HCT116 (cell line): Measurements from ENCODE around the gene RACK1. TPM values are rescaled to one million over a fixed set of nuclear protein-coding genes. Genes with fewer than 3 reads are reported as not detected.

Experiments used
- ATAC-seq: fragments of 200-7000 bp; cut with Tn5 transposase; 2 replicates; pipeline ENCODE4 v1.9.1; 2020; ENCODE audit warnings: mild to moderate bottlenecking, moderate library complexity
- BruUV-seq: library from RNA; stranded (reverse); fragments of 400-500 nt; replicated peaks from 2 replicates; lab custom pipeline; 2021; lab: Mats Ljungman, UMichigan
- CTCF ChIA-PET: fragments of 300-600 bp; sonication (Branson Sonifier 250); formaldehyde crosslinking; loops from one replicate; lab custom pipeline; 2021; ENCODE audit warnings: antibody characterized with exemption; lab: Charles Lee
- POLR2A ChIA-PET: fragments of 300-600, 350-600 bp; sonication (Branson Sonifier 250); formaldehyde crosslinking; loops from one replicate; lab custom pipeline; 2021; ENCODE audit warnings: antibody characterized with exemption; lab: Charles Lee
- RAD21 ChIA-PET, 2 experiments: fragments of 300-600 bp; sonication (Branson Sonifier 250); formaldehyde crosslinking; loops; one replicate each; lab custom pipeline; 2023; ENCODE audit warnings: low total read pairs in 2 of 2; ENCODE audit not compliant: uncharacterized antibody in 2 of 2, unreplicated experiment in 2 of 2, low non-redundant PET in 1 of 2; lab: Charles Lee
- DNase-seq: peaks from one replicate; pipeline ENCODE4 v3.0.0-alpha.2; 2010; ENCODE audit warnings: low read depth, low spot score
- H2AFZ ChIP-seq: fragments of 200-600 bp; shearing (Covaris generic), sonication (generic); 2 replicates; pipeline ENCODE4 v1.6.1; 2017; ENCODE audit warnings: low read depth, mixed run types, mixed read lengths, antibody characterized with exemption, low read length; ENCODE audit not compliant: poor library complexity, severe bottlenecking
- H3K27ac ChIP-seq: 2 replicates; pipeline ENCODE4 v1.5.1; 2012; ENCODE audit warnings: low read depth, low read length
- H3K27me3 ChIP-seq: fragments of 200-600 bp; sonication (generic); 2 replicates; pipeline ENCODE4 v1.6.1; 2016; ENCODE audit warnings: mixed run types, low read length, mixed read lengths; ENCODE audit not compliant: insufficient read depth
- H3K36me3 ChIP-seq, 2 experiments: fragments of 200-500 bp in 1 of 2; fragments of 200-600 bp in 1 of 2; sonication (Bioruptor generic) in 1 of 2; sonication (generic) in 1 of 2; 2 replicates each; pipeline versions ENCODE4 v1.5.1 to v1.6.1; 2014 to 2016; ENCODE audit warnings: low read length in 2 of 2, inconsistent platforms in 1 of 2, mixed read lengths in 1 of 2, mixed run types in 1 of 2; ENCODE audit not compliant: insufficient read depth in 2 of 2, control insufficient read depth in 1 of 2
- H3K4me1 ChIP-seq, 2 experiments: fragments of 200-600 bp in 1 of 2; sonication (generic) in 1 of 2; 2 replicates each; pipeline versions ENCODE4 v1.5.1 to v1.6.1; 2012 to 2017; ENCODE audit warnings: low read length in 2 of 2, inconsistent platforms in 1 of 2, mild to moderate bottlenecking in 1 of 2, mixed read lengths in 1 of 2, mixed run types in 1 of 2, moderate library complexity in 1 of 2; ENCODE audit not compliant: insufficient read depth in 2 of 2, control insufficient read depth in 1 of 2
- H3K4me2 ChIP-seq: fragments of 200-600 bp; sonication (generic); 2 replicates; pipeline ENCODE4 v1.6.1; 2017; ENCODE audit warnings: mixed run types, low read length, mixed read lengths
- H3K4me3 ChIP-seq, 2 experiments: fragments of 200-600 bp in 1 of 2; sonication (generic) in 1 of 2; replicated peaks in 1 of 2; 2 replicates each; pipeline ENCODE4 v1.5.1; 2011 to 2016; ENCODE audit warnings: low read length in 2 of 2, control low read depth in 1 of 2, low read depth in 1 of 2, mild to moderate bottlenecking in 1 of 2, mixed read lengths in 1 of 2, mixed run types in 1 of 2
- H3K79me2 ChIP-seq: fragments of 200-600 bp; sonication (generic); 2 replicates; pipeline ENCODE4 v1.6.1; 2017; ENCODE audit warnings: mild to moderate bottlenecking, mixed run types, low read length, moderate library complexity, mixed read lengths; ENCODE audit not compliant: insufficient read depth
- H3K9ac ChIP-seq: fragments of 200-600 bp; sonication (generic); 2 replicates; pipeline ENCODE4 v1.6.1; 2016; ENCODE audit warnings: low read length, mixed read lengths
- H3K9me2 ChIP-seq: fragments of 200-600 bp; sonication (generic), shearing (Covaris generic); 2 replicates; pipeline ENCODE4 v1.6.1; 2017; ENCODE audit warnings: mixed run types, mild to moderate bottlenecking, moderate library complexity; ENCODE audit not compliant: insufficient read depth
- H3K9me3 ChIP-seq, 2 experiments: fragments of 200-500 bp in 1 of 2; fragments of 200-600 bp in 1 of 2; sonication (Bioruptor generic) in 1 of 2; sonication (generic) in 1 of 2; 2 replicates each; pipeline ENCODE4 v1.6.1; 2014 to 2017; ENCODE audit warnings: low read length in 2 of 2, mixed read lengths in 2 of 2, inconsistent platforms in 1 of 2, low read depth in 1 of 2, mild to moderate bottlenecking in 1 of 2, mixed run types in 1 of 2, moderate library complexity in 1 of 2; ENCODE audit not compliant: control insufficient read depth in 1 of 2, insufficient read depth in 1 of 2
- H4K20me1 ChIP-seq: fragments of 200-600 bp; sonication (generic), shearing (Covaris generic); 2 replicates; pipeline ENCODE4 v1.6.1; 2017; ENCODE audit warnings: mixed run types, mild to moderate bottlenecking, moderate library complexity; ENCODE audit not compliant: insufficient read depth
- EGR1 ChIP-seq: IDR thresholded peaks from 2 replicates; pipeline ENCODE4 v1.6.1; 2012; ENCODE audit warnings: low read depth
- EZH2 ChIP-seq: fragments of 200-600 bp; sonication (generic); IDR thresholded peaks from 2 replicates; pipeline ENCODE4 v1.6.1; 2017; ENCODE audit warnings: antibody characterized with exemption, mixed run types
- JUND ChIP-seq: IDR thresholded peaks from 2 replicates; pipeline ENCODE4 v1.6.1; 2012
- RAD21 ChIP-seq: IDR thresholded peaks from 2 replicates; pipeline ENCODE4 v1.6.1; 2012; ENCODE audit warnings: low read depth, mild to moderate bottlenecking
- SP1 ChIP-seq: IDR thresholded peaks from 2 replicates; pipeline ENCODE4 v1.6.1; 2012; ENCODE audit warnings: low read depth
- SRF ChIP-seq: IDR thresholded peaks from 2 replicates; pipeline ENCODE4 v1.6.1; 2012; ENCODE audit warnings: low read depth
- TCF7L2 ChIP-seq: IDR thresholded peaks from 2 replicates; pipeline ENCODE4 v1.7.0; 2011; ENCODE audit warnings: borderline replicate concordance, inconsistent platforms; ENCODE audit not compliant: insufficient read depth, insufficient read length; ENCODE audit errors: extremely low read depth
- YY1 ChIP-seq: IDR thresholded peaks from 2 replicates; pipeline ENCODE4 v1.6.1; 2011; ENCODE audit warnings: low read length, low read depth, moderate library complexity, mild to moderate bottlenecking; ENCODE audit not compliant: insufficient replicate concordance; ENCODE audit errors: extremely low read depth
- ZFX ChIP-seq: fragments of 450-650 bp; IDR thresholded peaks from 2 replicates; pipeline ENCODE4 v1.6.1; 2017
- ZNF274 ChIP-seq: fragments of 200-500 bp; sonication (Bioruptor generic); IDR thresholded peaks from 2 replicates; pipeline ENCODE4 v1.6.1; 2014; ENCODE audit warnings: mild to moderate bottlenecking, low read depth, low read length, inconsistent platforms
- intact Hi-C: fragments of 100-400 bp; cut with micrococcal nuclease; formaldehyde crosslinking; loops from 2 replicates; pipeline ENCODE4 v1.10.0; 2022
- total RNA-seq: library from RNA; stranded (reverse); gene quantifications from one replicate; pipeline ENCODE4 v1.2.1, GENCODE V29; 2021; ENCODE audit not compliant: unreplicated experiment
- TF ChIP-seq, protein P1 (sequence below): IDR thresholded peaks from 2 replicates; pipeline ENCODE4 v1.6.1; 2012
- TF ChIP-seq, protein P2 (sequence below): IDR thresholded peaks from 2 replicates; pipeline ENCODE4 v1.6.1; 2012
- TF ChIP-seq, protein P3 (sequence below): IDR thresholded peaks from 2 replicates; pipeline ENCODE4 v1.6.1; 2011; ENCODE audit warnings: mild to moderate bottlenecking, low read length, moderate library complexity; ENCODE audit not compliant: insufficient replicate concordance; ENCODE audit errors: extremely low read depth
- TF ChIP-seq, protein P4 (sequence below): IDR thresholded peaks from 2 replicates; pipeline ENCODE4 v1.6.1; 2012; ENCODE audit warnings: low read depth

The RACK1 gene
- total RNA-seq, 1 experiment from 2014 or later, result 2,432 TPM

DNA sequence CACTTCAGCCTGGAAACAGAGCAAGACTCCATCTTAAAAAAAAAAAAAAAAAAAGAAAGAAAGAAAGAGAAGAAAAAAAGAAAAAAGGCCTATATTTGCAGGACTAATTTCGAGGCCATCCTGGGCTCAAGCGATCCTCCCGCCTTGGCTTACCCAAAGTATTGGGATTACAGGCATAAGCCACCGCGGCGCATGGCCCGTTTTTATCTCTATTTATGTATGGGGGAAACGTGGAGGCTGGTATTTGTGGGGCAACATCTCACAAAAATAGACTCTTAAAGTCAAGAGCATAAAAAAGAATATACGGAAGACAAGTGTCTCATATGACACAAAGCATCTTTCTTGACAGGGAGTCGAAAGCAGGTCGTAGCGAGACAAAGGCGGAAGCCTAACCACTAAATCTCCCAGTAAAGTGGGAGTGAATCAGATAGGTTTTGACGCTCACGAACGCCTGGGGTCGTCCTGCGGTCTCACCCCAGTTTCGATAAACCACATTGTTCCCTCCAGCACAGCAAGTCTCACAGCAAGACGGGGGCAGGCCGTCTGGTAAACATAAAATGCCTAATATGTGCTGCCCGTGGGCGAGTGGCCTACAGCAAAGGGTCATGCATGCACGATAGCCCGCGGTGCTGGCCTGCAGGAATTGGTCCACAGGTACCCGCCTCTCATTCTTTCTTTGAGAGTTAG, 22.5 kb downstream of the RACK1 start:
- Histone ChIP-seq H3K4me2 (peak overlapping the region; percentile 100), H3K4me1 (peaks cover 22 to 49% of the 10 kb centered on the region in 2 experiments), H3K4me3 (no peak overlapping the region), H3K9me2 (no peaks in the 10 kb centered on the region), H3K79me2 (peaks cover 24% of the 10 kb centered on the region), H4K20me1 (no peaks in the 10 kb centered on the region), H3K9ac (peak overlapping the region; percentile 88; the same call in 1 of the 2 replicates), H3K27ac (peak overlapping the region; percentile 92), H3K27me3 (no peaks in the 10 kb centered on the region), H3K36me3 (peaks cover 0 to under 1% of the 10 kb centered on the region in 2 experiments; a peak in 1 of 4 replicates), H3K9me3 (no peaks in the 10 kb centered on the region), H2AFZ (no peak overlapping the region)
- ATAC-seq (no peak), DNase-seq (no peak)
- POLR2A ChIA-PET, result interaction anchor here (1.1 to 2.8 kb wide), 5 partner anchors 14 to 48 kb away, joined by 3 to 22 read pairs (median 4); partner anchors contain the start of gene TRIM7
- intact Hi-C loops, result loop anchor here (5.0 kb wide), 1 partner anchor 49 kb away; no protein-coding TSS in a partner anchor
- RAD21 ChIA-PET, result no interaction called here
- no TSS peak for BruUV-seq
- CTCF ChIA-PET, result no interaction called here
- no peak for TF ChIP-seq JUND
- no peak for TF ChIP-seq SP1
- no peak for TF ChIP-seq RAD21
- TF ChIP-seq SRF, result no peak

DNA sequence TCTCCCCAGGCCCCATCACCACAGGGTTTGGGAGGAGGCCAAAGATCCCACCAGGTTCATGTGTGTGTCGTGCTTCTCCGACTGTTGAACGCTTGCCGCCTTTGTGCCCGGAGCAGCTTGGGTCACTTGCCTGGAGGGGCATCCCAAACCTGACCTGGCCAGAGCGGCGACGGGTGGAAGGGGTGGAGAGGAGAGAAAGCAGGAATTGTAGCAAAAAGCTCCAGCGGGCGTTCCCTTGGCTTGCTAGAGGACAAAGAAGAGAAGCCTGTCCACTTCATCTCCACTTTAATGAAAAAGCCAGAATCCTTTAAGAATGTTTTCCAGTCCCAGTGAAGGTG, 23.6 kb downstream of the RACK1 start:
- Histone ChIP-seq H3K79me2 (peaks cover 13% of the 10 kb centered on the region), H2AFZ (no peak overlapping the region), H3K9me2 (no peaks in the 10 kb centered on the region), H3K27me3 (no peaks in the 10 kb centered on the region), H3K36me3 (no peaks in the 10 kb centered on the region; a peak in 1 of 4 replicates), H3K9ac (no peak overlapping the region), H4K20me1 (no peaks in the 10 kb centered on the region), H3K4me2 (no peak overlapping the region), H3K4me1 (peaks cover 22 to 49% of the 10 kb centered on the region in 2 experiments), H3K4me3 (no peak overlapping the region), H3K27ac (no peak overlapping the region; the same call in 1 of the 2 replicates), H3K9me3 (no peaks in the 10 kb centered on the region)
- RAD21 ChIA-PET, result no interaction called here
- CTCF ChIA-PET, result no interaction called here
- POLR2A ChIA-PET, result no interaction called here
- ATAC-seq (no peak), DNase-seq (no peak)
- intact Hi-C loops, result loop anchor here (5.0 kb wide), 1 partner anchor 48 kb away; no protein-coding TSS in a partner anchor
- BruUV-seq, result no TSS peak
- TF ChIP-seq SRF (no peak), YY1 (no peak), EZH2 (no peak), TCF7L2 (no peak), ZFX (no peak), ZNF274 (no peak), EGR1 (no peak)
- TF ChIP-seq, protein P1, sequence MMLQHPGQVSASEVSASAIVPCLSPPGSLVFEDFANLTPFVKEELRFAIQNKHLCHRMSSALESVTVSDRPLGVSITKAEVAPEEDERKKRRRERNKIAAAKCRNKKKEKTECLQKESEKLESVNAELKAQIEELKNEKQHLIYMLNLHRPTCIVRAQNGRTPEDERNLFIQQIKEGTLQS, result no peak
- TF ChIP-seq, protein P2, sequence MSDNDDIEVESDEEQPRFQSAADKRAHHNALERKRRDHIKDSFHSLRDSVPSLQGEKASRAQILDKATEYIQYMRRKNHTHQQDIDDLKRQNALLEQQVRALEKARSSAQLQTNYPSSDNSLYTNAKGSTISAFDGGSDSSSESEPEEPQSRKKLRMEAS, result no peak
- TF ChIP-seq, protein P3, sequence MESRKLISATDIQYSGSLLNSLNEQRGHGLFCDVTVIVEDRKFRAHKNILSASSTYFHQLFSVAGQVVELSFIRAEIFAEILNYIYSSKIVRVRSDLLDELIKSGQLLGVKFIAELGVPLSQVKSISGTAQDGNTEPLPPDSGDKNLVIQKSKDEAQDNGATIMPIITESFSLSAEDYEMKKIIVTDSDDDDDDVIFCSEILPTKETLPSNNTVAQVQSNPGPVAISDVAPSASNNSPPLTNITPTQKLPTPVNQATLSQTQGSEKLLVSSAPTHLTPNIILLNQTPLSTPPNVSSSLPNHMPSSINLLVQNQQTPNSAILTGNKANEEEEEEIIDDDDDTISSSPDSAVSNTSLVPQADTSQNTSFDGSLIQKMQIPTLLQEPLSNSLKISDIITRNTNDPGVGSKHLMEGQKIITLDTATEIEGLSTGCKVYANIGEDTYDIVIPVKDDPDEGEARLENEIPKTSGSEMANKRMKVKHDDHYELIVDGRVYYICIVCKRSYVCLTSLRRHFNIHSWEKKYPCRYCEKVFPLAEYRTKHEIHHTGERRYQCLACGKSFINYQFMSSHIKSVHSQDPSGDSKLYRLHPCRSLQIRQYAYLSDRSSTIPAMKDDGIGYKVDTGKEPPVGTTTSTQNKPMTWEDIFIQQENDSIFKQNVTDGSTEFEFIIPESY, result no peak
- TF ChIP-seq, protein P4, sequence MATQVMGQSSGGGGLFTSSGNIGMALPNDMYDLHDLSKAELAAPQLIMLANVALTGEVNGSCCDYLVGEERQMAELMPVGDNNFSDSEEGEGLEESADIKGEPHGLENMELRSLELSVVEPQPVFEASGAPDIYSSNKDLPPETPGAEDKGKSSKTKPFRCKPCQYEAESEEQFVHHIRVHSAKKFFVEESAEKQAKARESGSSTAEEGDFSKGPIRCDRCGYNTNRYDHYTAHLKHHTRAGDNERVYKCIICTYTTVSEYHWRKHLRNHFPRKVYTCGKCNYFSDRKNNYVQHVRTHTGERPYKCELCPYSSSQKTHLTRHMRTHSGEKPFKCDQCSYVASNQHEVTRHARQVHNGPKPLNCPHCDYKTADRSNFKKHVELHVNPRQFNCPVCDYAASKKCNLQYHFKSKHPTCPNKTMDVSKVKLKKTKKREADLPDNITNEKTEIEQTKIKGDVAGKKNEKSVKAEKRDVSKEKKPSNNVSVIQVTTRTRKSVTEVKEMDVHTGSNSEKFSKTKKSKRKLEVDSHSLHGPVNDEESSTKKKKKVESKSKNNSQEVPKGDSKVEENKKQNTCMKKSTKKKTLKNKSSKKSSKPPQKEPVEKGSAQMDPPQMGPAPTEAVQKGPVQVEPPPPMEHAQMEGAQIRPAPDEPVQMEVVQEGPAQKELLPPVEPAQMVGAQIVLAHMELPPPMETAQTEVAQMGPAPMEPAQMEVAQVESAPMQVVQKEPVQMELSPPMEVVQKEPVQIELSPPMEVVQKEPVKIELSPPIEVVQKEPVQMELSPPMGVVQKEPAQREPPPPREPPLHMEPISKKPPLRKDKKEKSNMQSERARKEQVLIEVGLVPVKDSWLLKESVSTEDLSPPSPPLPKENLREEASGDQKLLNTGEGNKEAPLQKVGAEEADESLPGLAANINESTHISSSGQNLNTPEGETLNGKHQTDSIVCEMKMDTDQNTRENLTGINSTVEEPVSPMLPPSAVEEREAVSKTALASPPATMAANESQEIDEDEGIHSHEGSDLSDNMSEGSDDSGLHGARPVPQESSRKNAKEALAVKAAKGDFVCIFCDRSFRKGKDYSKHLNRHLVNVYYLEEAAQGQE, result no peak
